H9 (cell line): ENCODE measurements around the gene RERE. TPM values are rescaled to one million over a fixed set of nuclear protein-coding genes. Genes with fewer than 3 reads are reported as not detected.

Experiments used
- DNase-seq: peaks from one replicate; pipeline ENCODE4 v3.0.0-alpha.2; 2017
- H2AFZ ChIP-seq: one replicate; pipeline ENCODE4 v1.6.1; 2013; ENCODE audit warnings: mild to moderate bottlenecking, low read length, control low read depth, moderate library complexity
- H2AK5ac ChIP-seq: 2 replicates; pipeline ENCODE4 v1.6.1; 2013; ENCODE audit warnings: low read length, control low read depth, mixed read lengths; ENCODE audit not compliant: insufficient read length
- H2BK120ac ChIP-seq: one replicate; pipeline ENCODE4 v1.6.1; 2013; ENCODE audit warnings: low read depth, mild to moderate bottlenecking, low read length, control low read depth, inconsistent platforms; ENCODE audit not compliant: poor library complexity, severe bottlenecking
- H2BK12ac ChIP-seq: 2 replicates; pipeline ENCODE4 v1.6.1; 2013; ENCODE audit warnings: low read length, control low read depth, mixed read lengths, low read depth; ENCODE audit not compliant: insufficient read length
- H2BK15ac ChIP-seq: 2 replicates; pipeline ENCODE4 v1.6.1; 2013; ENCODE audit warnings: low read depth, low read length, control low read depth
- H2BK20ac ChIP-seq: one replicate; pipeline ENCODE4 v1.6.1; 2013; ENCODE audit warnings: low read depth, mild to moderate bottlenecking, low read length, control low read depth, inconsistent platforms; ENCODE audit not compliant: poor library complexity, severe bottlenecking
- H2BK5ac ChIP-seq: 2 replicates; pipeline ENCODE4 v1.6.1; 2013; ENCODE audit warnings: low read length, control low read depth, mixed read lengths; ENCODE audit not compliant: insufficient read length
- H3K14ac ChIP-seq: 2 replicates; pipeline ENCODE4 v1.6.1; 2013; ENCODE audit warnings: low read length, control low read depth; ENCODE audit not compliant: insufficient read depth
- H3K18ac ChIP-seq: 2 replicates; pipeline ENCODE4 v1.6.1; 2013; ENCODE audit warnings: low read depth, mild to moderate bottlenecking, mixed read lengths, low read length, control low read depth; ENCODE audit not compliant: insufficient read length
- H3K23ac ChIP-seq: 2 replicates; pipeline ENCODE4 v1.6.1; 2013; ENCODE audit warnings: low read length, control low read depth, mixed read lengths, low read depth; ENCODE audit not compliant: insufficient read length
- H3K23me2 ChIP-seq: 2 replicates; pipeline ENCODE4 v1.6.1; 2013; ENCODE audit warnings: low read depth, mild to moderate bottlenecking, mixed read lengths, low read length, control low read depth; ENCODE audit not compliant: insufficient read length, poor library complexity, severe bottlenecking
- H3K27ac ChIP-seq: 2 replicates; pipeline ENCODE4 v1.5.1; 2013; ENCODE audit warnings: low read length, control low read depth, mixed read lengths, low read depth; ENCODE audit not compliant: insufficient read length
- H3K27me3 ChIP-seq: 2 replicates; pipeline ENCODE4 v1.6.1; 2013; ENCODE audit warnings: low read length, control low read depth, inconsistent platforms; ENCODE audit not compliant: insufficient read depth
- H3K4ac ChIP-seq: 2 replicates; pipeline ENCODE4 v1.6.1; 2013; ENCODE audit warnings: low read depth, mild to moderate bottlenecking, control low read depth, inconsistent platforms, low read length, moderate library complexity
- H3K4me1 ChIP-seq: 2 replicates; pipeline ENCODE4 v1.6.1; 2013; ENCODE audit warnings: low read length, control low read depth, inconsistent platforms; ENCODE audit not compliant: insufficient read depth
- H3K4me2 ChIP-seq: 2 replicates; pipeline ENCODE4 v1.6.1; 2013; ENCODE audit warnings: low read length, control low read depth, mixed read lengths; ENCODE audit not compliant: insufficient read length, insufficient read depth
- H3K56ac ChIP-seq: 2 replicates; pipeline ENCODE4 v1.6.1; 2013; ENCODE audit warnings: low read depth, mild to moderate bottlenecking, mixed read lengths, low read length, control low read depth; ENCODE audit not compliant: insufficient read length
- H3K79me1 ChIP-seq: 2 replicates; pipeline ENCODE4 v1.6.1; 2013; ENCODE audit warnings: low read depth, mild to moderate bottlenecking, moderate library complexity, low read length, control low read depth, inconsistent platforms; ENCODE audit not compliant: insufficient read depth, poor library complexity, severe bottlenecking
- H3K79me2 ChIP-seq: 2 replicates; pipeline ENCODE4 v1.6.1; 2013; ENCODE audit warnings: low read length, control low read depth, inconsistent platforms; ENCODE audit not compliant: insufficient read depth
- H3K9ac ChIP-seq: 2 replicates; pipeline ENCODE4 v1.6.1; 2013; ENCODE audit warnings: low read length, control low read depth, mixed read lengths; ENCODE audit not compliant: insufficient read length; ENCODE audit errors: extremely low read depth
- H3K9me3 ChIP-seq: one replicate; pipeline ENCODE4 v1.6.1; 2013; ENCODE audit warnings: low read depth, low read length, inconsistent platforms; ENCODE audit not compliant: control insufficient read depth
- H3T11ph ChIP-seq: one replicate; pipeline ENCODE4 v1.6.1; 2013; ENCODE audit warnings: mild to moderate bottlenecking, low read length, control low read depth, inconsistent platforms
- H4K20me1 ChIP-seq: one replicate; pipeline ENCODE4 v1.6.1; 2013; ENCODE audit not compliant: control insufficient read depth, insufficient read length, insufficient read depth
- H4K5ac ChIP-seq: 2 replicates; pipeline ENCODE4 v1.6.1; 2013; ENCODE audit warnings: low read depth, mild to moderate bottlenecking, mixed read lengths, low read length, control low read depth; ENCODE audit not compliant: insufficient read length
- H4K8ac ChIP-seq: replicated peaks from 2 replicates; pipeline ENCODE4 v1.6.1; 2013; ENCODE audit warnings: low read length, control low read depth, mixed read lengths, low read depth; ENCODE audit not compliant: insufficient read length
- H4K91ac ChIP-seq: 2 replicates; pipeline ENCODE4 v1.6.1; 2013; ENCODE audit warnings: low read depth, mild to moderate bottlenecking, moderate library complexity, mixed read lengths, low read length, control low read depth; ENCODE audit not compliant: insufficient read length
- H3K27ac Mint-ChIP-seq, 3 experiments: 2 replicates in 2 of 3; 3 replicates in 1 of 3; pipeline ENCODE4 v1.8.0; 2020 to 2021; ENCODE audit warnings: mixed read lengths in 3 of 3, mild to moderate bottlenecking in 1 of 3, moderate library complexity in 1 of 3
- H3K27me3 Mint-ChIP-seq: 2 replicates; pipeline ENCODE4 v1.8.0; 2021; ENCODE audit warnings: low read depth, mild to moderate bottlenecking, moderate library complexity, mixed read lengths
- H3K36me3 Mint-ChIP-seq, 3 experiments: 2 replicates in 2 of 3; 3 replicates in 1 of 3; pipeline ENCODE4 v1.8.0; 2020 to 2021; ENCODE audit warnings: low read depth in 3 of 3, mixed read lengths in 3 of 3; ENCODE audit not compliant: insufficient read depth in 1 of 3
- H3K4me1 Mint-ChIP-seq, 2 experiments: 2 replicates each; pipeline ENCODE4 v1.8.0; 2020; ENCODE audit warnings: mixed read lengths in 2 of 2
- H3K4me3 Mint-ChIP-seq, 2 experiments: 2 replicates in 1 of 2; 3 replicates in 1 of 2; pipeline ENCODE4 v1.8.0; 2020 to 2021; ENCODE audit warnings: mild to moderate bottlenecking in 2 of 2, mixed read lengths in 2 of 2, moderate library complexity in 1 of 2
- H3K9me3 Mint-ChIP-seq, 2 experiments: 2 replicates in 1 of 2; 3 replicates in 1 of 2; pipeline ENCODE4 v1.8.0; 2020; ENCODE audit warnings: mild to moderate bottlenecking in 2 of 2, mixed read lengths in 2 of 2, moderate library complexity in 1 of 2
- WGBS: extraction: QIAGEN DNeasy Blood & Tissue Kit; methylation state at CpG from one replicate; pipeline ENCODE4 v1.1.7; 2013; ENCODE audit warnings: missing lambda C conversion rate, low lambda C conversion rate, mixed read lengths; ENCODE audit not compliant: insufficient read length; ENCODE audit errors: extremely low coverage; 5-methylcytosine and 5-hydroxymethylcytosine counted together
- total RNA-seq: library from RNA; stranded (reverse); gene quantifications from 2 replicates; pipeline ENCODE4 v1.2.1, GENCODE V29; 2021
- TF ChIP-seq, protein P1 (sequence below): fragments of 200-600 bp; sonication (generic); conservative IDR thresholded peaks from 3 replicates; pipeline ENCODE4 v1.8.0; 2021; ENCODE audit warnings: antibody characterized with exemption, mild to moderate bottlenecking

Gene RERE
- total RNA-seq, 1 experiment from 2014 or later: 103 TPM

- Histone ChIP-seq H4K91ac (no peak overlapping the region), H4K5ac (no peak overlapping the region), H3K9me3 (no peaks in the 10 kb centered on the region), H3K9ac (no peak overlapping the region), H3K18ac (no peak overlapping the region), H3K14ac (no peak overlapping the region), H2AK5ac (no peak overlapping the region), H3K23ac (no peak overlapping the region), H2BK120ac (no peak overlapping the region), H4K8ac (no peak overlapping the region), H3T11ph (no peak overlapping the region), H3K79me2 (peaks cover 53% of the 10 kb centered on the region; the same call in 1 of the 2 replicates), H3K23me2 (no peaks in the 10 kb centered on the region), H3K4ac (no peak overlapping the region), H2BK15ac (no peak overlapping the region), H2BK12ac (no peak overlapping the region), H4K20me1 (no peaks in the 10 kb centered on the region), H3K79me1 (peaks cover 11% of the 10 kb centered on the region), H3K27ac (no peak overlapping the region), H3K4me2 (no peak overlapping the region), H3K27me3 (no peaks in the 10 kb centered on the region), H3K56ac (no peak overlapping the region), H2AFZ (no peak overlapping the region), H2BK20ac (no peak overlapping the region), H2BK5ac (no peak overlapping the region), H3K4me1 (peaks cover 6% of the 10 kb centered on the region; the same call in 1 of the 2 replicates)
- no peak for DNase-seq
- Mint-ChIP-seq H3K36me3 (no peaks in the 10 kb centered on the region; a peak in 1 of 7 replicates), H3K4me1 (peaks cover 26 to 33% of the 10 kb centered on the region in 2 experiments), H3K4me3 (no peak overlapping the region), H3K9me3 (no peaks in the 10 kb centered on the region), H3K27me3 (no peaks in the 10 kb centered on the region), H3K27ac (peak overlapping the region in 1 of 3 experiments; percentile 33; a peak in 4 of 7 replicates)
- TF ChIP-seq, protein P1, sequence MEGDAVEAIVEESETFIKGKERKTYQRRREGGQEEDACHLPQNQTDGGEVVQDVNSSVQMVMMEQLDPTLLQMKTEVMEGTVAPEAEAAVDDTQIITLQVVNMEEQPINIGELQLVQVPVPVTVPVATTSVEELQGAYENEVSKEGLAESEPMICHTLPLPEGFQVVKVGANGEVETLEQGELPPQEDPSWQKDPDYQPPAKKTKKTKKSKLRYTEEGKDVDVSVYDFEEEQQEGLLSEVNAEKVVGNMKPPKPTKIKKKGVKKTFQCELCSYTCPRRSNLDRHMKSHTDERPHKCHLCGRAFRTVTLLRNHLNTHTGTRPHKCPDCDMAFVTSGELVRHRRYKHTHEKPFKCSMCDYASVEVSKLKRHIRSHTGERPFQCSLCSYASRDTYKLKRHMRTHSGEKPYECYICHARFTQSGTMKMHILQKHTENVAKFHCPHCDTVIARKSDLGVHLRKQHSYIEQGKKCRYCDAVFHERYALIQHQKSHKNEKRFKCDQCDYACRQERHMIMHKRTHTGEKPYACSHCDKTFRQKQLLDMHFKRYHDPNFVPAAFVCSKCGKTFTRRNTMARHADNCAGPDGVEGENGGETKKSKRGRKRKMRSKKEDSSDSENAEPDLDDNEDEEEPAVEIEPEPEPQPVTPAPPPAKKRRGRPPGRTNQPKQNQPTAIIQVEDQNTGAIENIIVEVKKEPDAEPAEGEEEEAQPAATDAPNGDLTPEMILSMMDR: no peak
- no CpG with 5 or more reads among the region's 2 CpGs for WGBS
Measured at GRCh38 chr1:8676813-8677212, 140.6 kb downstream of the RERE start.
